ENCODE data around the gene PIANP.

DNA sequence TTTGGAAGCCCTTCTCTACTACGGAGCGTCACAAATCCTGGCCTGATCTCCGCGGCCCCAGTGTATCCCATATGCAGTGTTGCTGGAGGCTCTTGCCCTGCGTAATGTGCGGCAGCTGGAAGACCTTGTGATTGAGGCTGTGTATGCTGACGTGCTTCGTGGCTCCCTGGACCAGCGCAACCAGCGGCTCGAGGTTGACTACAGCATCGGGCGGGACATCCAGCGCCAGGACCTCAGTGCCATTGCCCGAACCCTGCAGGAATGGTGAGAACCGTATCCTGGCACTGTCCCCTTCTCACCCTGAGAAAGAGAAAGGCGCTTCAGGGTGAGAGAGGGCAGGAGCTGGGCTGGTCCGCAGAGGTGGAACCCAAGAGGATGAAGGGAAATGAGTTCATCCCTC lies 28.6 kb upstream of the PIANP start:
- no peak for TF ChIP-seq GABPA (IDR thresholded peaks at IDR 0.05; ENCODE audit: low read depth)
- TF ChIP-seq, protein P1, sequence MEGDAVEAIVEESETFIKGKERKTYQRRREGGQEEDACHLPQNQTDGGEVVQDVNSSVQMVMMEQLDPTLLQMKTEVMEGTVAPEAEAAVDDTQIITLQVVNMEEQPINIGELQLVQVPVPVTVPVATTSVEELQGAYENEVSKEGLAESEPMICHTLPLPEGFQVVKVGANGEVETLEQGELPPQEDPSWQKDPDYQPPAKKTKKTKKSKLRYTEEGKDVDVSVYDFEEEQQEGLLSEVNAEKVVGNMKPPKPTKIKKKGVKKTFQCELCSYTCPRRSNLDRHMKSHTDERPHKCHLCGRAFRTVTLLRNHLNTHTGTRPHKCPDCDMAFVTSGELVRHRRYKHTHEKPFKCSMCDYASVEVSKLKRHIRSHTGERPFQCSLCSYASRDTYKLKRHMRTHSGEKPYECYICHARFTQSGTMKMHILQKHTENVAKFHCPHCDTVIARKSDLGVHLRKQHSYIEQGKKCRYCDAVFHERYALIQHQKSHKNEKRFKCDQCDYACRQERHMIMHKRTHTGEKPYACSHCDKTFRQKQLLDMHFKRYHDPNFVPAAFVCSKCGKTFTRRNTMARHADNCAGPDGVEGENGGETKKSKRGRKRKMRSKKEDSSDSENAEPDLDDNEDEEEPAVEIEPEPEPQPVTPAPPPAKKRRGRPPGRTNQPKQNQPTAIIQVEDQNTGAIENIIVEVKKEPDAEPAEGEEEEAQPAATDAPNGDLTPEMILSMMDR (IDR thresholded peaks at IDR 0.05; ENCODE audit: insufficient read depth, low read length): no peak
- no peak for TF ChIP-seq POLR2AphosphoS5 (IDR thresholded peaks at IDR 0.05; ENCODE audit: low read depth)
- TF ChIP-seq SPI1 (IDR thresholded peaks at IDR 0.05; ENCODE audit: borderline replicate concordance, low read depth): no peak
